Hepatocyte (in vitro differentiated cells): ENCODE results near the gene SGCD.

Experiments used
- EZH2 ChIP-seq: fragments of 200-600 bp; sonication (generic); IDR thresholded peaks from 2 replicates; pipeline ENCODE4 v1.6.1; 2016; ENCODE audit warnings: antibody characterized with exemption, mild to moderate bottlenecking, borderline replicate concordance
- EZH2phosphoT487 ChIP-seq: fragments of 200-600 bp; sonication (generic); IDR thresholded peaks from one replicate; pipeline ENCODE4 v1.6.1; 2018; ENCODE audit warnings: antibody characterized with exemption, mild to moderate bottlenecking, low read depth, moderate library complexity; ENCODE audit not compliant: unreplicated experiment, severe bottlenecking
- TF ChIP-seq, protein P1 (sequence below): fragments of 200-600 bp; sonication (generic); IDR thresholded peaks from 2 replicates; pipeline ENCODE4 v1.5.1; 2016; ENCODE audit warnings: antibody characterized with exemption, mild to moderate bottlenecking; ENCODE audit not compliant: poor library complexity

GRCh38 chr5:156623381-156624040 is 296.5 kb downstream of the SGCD start:
- TF ChIP-seq, protein P1, sequence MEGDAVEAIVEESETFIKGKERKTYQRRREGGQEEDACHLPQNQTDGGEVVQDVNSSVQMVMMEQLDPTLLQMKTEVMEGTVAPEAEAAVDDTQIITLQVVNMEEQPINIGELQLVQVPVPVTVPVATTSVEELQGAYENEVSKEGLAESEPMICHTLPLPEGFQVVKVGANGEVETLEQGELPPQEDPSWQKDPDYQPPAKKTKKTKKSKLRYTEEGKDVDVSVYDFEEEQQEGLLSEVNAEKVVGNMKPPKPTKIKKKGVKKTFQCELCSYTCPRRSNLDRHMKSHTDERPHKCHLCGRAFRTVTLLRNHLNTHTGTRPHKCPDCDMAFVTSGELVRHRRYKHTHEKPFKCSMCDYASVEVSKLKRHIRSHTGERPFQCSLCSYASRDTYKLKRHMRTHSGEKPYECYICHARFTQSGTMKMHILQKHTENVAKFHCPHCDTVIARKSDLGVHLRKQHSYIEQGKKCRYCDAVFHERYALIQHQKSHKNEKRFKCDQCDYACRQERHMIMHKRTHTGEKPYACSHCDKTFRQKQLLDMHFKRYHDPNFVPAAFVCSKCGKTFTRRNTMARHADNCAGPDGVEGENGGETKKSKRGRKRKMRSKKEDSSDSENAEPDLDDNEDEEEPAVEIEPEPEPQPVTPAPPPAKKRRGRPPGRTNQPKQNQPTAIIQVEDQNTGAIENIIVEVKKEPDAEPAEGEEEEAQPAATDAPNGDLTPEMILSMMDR: no peak
- TF ChIP-seq EZH2 (no peak), EZH2phosphoT487 (no peak)
